Liver (tissue), 3 donors: ENCODE results near the gene NECTIN1.

Experiments used
- RAD21 ChIP-seq, 2 donors: IDR thresholded peaks; 2 replicates each; pipeline ENCODE4 v1.6.1; 2016; ENCODE audit warnings: antibody characterized with exemption in 2 of 2, mild to moderate bottlenecking in 2 of 2
- TF ChIP-seq, protein P1 (sequence below): fragments of 150-350 bp; IDR thresholded peaks from 2 replicates; pipeline ENCODE4 v1.5.1; 2017; ENCODE audit warnings: improper control_type of control experiment, low read depth, low read length; ENCODE audit not compliant: missing input control
- TF ChIP-seq, protein P2 (sequence below): IDR thresholded peaks from 2 replicates; pipeline ENCODE4 v1.6.1; 2016; ENCODE audit warnings: antibody characterized with exemption, mild to moderate bottlenecking
- TF ChIP-seq, protein P3 (sequence below): IDR thresholded peaks from 2 replicates; pipeline ENCODE4 v1.6.1; 2016; ENCODE audit warnings: antibody characterized with exemption
- donor health status: healthy.
- donor health status: healthy.

DNA sequence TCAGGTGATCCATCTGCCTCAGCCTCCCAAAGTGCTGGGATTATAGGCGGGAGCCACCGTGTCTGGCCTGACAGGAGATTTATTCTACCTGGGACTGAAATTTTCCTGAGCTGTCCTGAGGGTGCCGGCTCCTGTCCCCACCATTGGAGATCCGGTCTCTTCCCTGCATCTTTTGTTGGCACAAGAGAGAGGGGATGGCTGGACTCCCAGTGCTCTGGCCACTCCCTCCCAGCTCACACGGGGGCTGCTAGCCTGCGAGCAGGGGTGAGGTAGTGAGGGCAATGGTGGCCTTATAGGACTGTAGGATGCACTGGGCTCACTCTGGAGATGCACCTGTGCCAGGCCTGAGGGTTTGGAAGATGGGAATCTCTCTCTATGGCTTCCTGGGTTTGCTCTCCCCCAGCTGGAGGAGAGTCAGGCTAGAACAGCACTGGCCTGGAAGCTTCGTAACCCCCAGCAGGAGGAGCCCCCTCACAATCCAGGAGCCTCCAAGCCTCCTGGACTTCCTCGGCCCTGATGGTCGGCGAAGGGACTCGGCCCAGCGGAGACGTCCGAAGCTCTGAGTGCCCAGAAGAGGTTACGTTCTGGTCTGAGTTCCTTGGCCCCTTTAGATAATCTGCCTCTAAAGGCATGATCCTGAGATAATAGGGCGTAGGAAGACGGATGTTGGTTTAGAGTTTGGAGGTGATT is 106.4 kb downstream of the NECTIN1 start:
- TF ChIP-seq, protein P1, sequence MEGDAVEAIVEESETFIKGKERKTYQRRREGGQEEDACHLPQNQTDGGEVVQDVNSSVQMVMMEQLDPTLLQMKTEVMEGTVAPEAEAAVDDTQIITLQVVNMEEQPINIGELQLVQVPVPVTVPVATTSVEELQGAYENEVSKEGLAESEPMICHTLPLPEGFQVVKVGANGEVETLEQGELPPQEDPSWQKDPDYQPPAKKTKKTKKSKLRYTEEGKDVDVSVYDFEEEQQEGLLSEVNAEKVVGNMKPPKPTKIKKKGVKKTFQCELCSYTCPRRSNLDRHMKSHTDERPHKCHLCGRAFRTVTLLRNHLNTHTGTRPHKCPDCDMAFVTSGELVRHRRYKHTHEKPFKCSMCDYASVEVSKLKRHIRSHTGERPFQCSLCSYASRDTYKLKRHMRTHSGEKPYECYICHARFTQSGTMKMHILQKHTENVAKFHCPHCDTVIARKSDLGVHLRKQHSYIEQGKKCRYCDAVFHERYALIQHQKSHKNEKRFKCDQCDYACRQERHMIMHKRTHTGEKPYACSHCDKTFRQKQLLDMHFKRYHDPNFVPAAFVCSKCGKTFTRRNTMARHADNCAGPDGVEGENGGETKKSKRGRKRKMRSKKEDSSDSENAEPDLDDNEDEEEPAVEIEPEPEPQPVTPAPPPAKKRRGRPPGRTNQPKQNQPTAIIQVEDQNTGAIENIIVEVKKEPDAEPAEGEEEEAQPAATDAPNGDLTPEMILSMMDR: no peak
- TF ChIP-seq, protein P2, sequence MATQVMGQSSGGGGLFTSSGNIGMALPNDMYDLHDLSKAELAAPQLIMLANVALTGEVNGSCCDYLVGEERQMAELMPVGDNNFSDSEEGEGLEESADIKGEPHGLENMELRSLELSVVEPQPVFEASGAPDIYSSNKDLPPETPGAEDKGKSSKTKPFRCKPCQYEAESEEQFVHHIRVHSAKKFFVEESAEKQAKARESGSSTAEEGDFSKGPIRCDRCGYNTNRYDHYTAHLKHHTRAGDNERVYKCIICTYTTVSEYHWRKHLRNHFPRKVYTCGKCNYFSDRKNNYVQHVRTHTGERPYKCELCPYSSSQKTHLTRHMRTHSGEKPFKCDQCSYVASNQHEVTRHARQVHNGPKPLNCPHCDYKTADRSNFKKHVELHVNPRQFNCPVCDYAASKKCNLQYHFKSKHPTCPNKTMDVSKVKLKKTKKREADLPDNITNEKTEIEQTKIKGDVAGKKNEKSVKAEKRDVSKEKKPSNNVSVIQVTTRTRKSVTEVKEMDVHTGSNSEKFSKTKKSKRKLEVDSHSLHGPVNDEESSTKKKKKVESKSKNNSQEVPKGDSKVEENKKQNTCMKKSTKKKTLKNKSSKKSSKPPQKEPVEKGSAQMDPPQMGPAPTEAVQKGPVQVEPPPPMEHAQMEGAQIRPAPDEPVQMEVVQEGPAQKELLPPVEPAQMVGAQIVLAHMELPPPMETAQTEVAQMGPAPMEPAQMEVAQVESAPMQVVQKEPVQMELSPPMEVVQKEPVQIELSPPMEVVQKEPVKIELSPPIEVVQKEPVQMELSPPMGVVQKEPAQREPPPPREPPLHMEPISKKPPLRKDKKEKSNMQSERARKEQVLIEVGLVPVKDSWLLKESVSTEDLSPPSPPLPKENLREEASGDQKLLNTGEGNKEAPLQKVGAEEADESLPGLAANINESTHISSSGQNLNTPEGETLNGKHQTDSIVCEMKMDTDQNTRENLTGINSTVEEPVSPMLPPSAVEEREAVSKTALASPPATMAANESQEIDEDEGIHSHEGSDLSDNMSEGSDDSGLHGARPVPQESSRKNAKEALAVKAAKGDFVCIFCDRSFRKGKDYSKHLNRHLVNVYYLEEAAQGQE: no peak
- TF ChIP-seq, protein P3, sequence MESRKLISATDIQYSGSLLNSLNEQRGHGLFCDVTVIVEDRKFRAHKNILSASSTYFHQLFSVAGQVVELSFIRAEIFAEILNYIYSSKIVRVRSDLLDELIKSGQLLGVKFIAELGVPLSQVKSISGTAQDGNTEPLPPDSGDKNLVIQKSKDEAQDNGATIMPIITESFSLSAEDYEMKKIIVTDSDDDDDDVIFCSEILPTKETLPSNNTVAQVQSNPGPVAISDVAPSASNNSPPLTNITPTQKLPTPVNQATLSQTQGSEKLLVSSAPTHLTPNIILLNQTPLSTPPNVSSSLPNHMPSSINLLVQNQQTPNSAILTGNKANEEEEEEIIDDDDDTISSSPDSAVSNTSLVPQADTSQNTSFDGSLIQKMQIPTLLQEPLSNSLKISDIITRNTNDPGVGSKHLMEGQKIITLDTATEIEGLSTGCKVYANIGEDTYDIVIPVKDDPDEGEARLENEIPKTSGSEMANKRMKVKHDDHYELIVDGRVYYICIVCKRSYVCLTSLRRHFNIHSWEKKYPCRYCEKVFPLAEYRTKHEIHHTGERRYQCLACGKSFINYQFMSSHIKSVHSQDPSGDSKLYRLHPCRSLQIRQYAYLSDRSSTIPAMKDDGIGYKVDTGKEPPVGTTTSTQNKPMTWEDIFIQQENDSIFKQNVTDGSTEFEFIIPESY: no peak
- no peak for TF ChIP-seq RAD21 (IDR thresholded peaks at IDR 0.05)
